ENCODE results near the gene KRT78.

DNA sequence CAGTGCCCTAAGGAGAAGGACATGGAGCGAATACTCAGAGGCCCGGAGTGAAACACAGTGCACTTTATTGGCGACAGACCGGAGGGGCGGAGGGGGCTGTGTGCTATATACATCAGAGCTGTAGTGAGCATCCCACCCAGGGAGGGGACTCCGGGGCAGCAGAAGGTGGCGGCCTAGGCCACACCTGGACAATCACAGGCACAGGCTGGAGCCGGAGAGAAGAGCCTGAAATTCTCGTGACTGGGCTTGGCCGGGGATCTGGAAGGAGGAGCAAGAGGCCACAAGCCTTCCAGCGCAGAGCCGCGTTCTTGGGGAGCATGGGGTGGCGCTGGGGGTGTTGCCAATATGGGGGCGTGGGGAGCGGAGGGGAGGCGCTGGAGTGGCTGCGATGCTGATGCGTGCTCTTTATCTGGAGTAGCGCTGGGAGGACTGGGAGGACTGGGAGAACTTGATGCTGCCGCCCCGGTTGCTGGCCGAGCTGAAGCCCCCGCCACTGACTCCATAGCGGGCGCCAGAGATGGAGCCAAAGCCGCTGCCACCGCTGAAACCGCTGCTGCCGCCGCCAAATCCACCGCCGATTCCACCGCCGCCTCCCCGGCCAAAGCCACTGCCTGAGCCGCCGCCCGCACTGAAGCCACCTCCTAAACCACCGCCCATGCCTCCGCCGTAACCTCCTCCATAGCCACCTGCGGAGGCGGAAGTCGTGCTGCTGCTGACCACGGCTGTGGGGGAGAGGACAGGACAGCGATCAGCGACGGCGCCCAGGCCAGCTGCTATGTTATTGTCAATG lies 59.0 kb downstream of the KRT78 start:
- TF ChIP-seq, protein P1, sequence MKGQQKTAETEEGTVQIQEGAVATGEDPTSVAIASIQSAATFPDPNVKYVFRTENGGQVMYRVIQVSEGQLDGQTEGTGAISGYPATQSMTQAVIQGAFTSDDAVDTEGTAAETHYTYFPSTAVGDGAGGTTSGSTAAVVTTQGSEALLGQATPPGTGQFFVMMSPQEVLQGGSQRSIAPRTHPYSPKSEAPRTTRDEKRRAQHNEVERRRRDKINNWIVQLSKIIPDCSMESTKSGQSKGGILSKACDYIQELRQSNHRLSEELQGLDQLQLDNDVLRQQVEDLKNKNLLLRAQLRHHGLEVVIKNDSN (IDR thresholded peaks at IDR 0.05) = no peak
- TF ChIP-seq EP300 (IDR thresholded peaks at IDR 0.05; ENCODE audit: borderline replicate concordance) = no peak
- TF ChIP-seq TAF1 (IDR thresholded peaks at IDR 0.05; ENCODE audit: low read depth) = no peak
- no peak for TF ChIP-seq EGR1 (IDR thresholded peaks at IDR 0.05)
- TF ChIP-seq ZBTB7A (IDR thresholded peaks at IDR 0.05; ENCODE audit: low read depth) = no peak
- no peak for TF ChIP-seq YY1 (IDR thresholded peaks at IDR 0.05; ENCODE audit: low read depth)
